Activated CD4-positive, alpha-beta T cell treated with anti-CD3 and anti-CD28 coated beads, Interleukin-2, amount 10 ng/mL, durations not matched to agents 7 days and 5 days (primary cell): ENCODE measurements around the gene DUSP1. TPM values are rescaled to one million over a fixed set of nuclear protein-coding genes. Genes with fewer than 3 reads are reported as not detected.
"Not testable (repeated sequence)": the region's sequence is repeated elsewhere in the genome, so short reads cannot be mapped to it uniquely, and the experiment has no call there.

ENCODE experiments used
- CTCF ChIA-PET: fragments of 350-600 bp; sonication (Branson Sonifier 250); formaldehyde crosslinking; loops from one replicate; lab custom pipeline; 2021; ENCODE audit warnings: antibody characterized with exemption; lab: Charles Lee
- POLR2A ChIA-PET: fragments of 350-600 bp; sonication (Branson Sonifier 250); formaldehyde crosslinking; loops from one replicate; lab custom pipeline; 2021; ENCODE audit warnings: antibody characterized with exemption; lab: Charles Lee
- DNase-seq: peaks from one replicate; pipeline ENCODE4 v3.0.0-alpha.2; 2020
- H3K27ac Mint-ChIP-seq: one replicate; pipeline ENCODE4 v1.8.0; 2021; ENCODE audit warnings: mild to moderate bottlenecking, moderate library complexity, mixed read lengths
- H3K27me3 Mint-ChIP-seq: one replicate; pipeline ENCODE4 v1.8.0; 2021; ENCODE audit warnings: mixed read lengths
- H3K36me3 Mint-ChIP-seq: one replicate; pipeline ENCODE4 v1.8.0; 2021; ENCODE audit warnings: low read depth, mixed read lengths
- H3K4me1 Mint-ChIP-seq: one replicate; pipeline ENCODE4 v1.8.0; 2021; ENCODE audit warnings: mixed read lengths
- H3K4me3 Mint-ChIP-seq: one replicate; pipeline ENCODE4 v1.8.0; 2021; ENCODE audit warnings: mild to moderate bottlenecking, moderate library complexity, mixed read lengths
- H3K9me3 Mint-ChIP-seq: one replicate; pipeline ENCODE4 v1.8.0; 2021; ENCODE audit warnings: mixed read lengths
- total RNA-seq, 2 experiments: library from RNA; stranded (reverse); gene quantifications; one replicate each; pipeline ENCODE4 v1.2.3, GENCODE V29; 2021

The DUSP1 gene
- total RNA-seq, 2 experiments from 2014 or later: 11.3 to 14.9 TPM

GRCh38 chr5:172793577-172794488, 22.8 kb upstream of the DUSP1 start:
- no peak overlapping the region for H3K27ac Mint-ChIP-seq
- no peaks in the 10 kb centered on the region for H3K27me3 Mint-ChIP-seq
- POLR2A ChIA-PET: no interaction called here
- H3K9me3 Mint-ChIP-seq: no peaks in the 10 kb centered on the region
- CTCF ChIA-PET: interaction anchor here (0.9 to 1.8 kb wide), 3 partner anchors 17 to 171 kb away, joined by 3 to 10 read pairs (median 3); partner anchors contain the start of gene DUSP1
- no peaks in the 10 kb centered on the region for H3K36me3 Mint-ChIP-seq
- H3K4me1 Mint-ChIP-seq: peaks cover 12% of the 10 kb centered on the region
- no peak overlapping the region for H3K4me3 Mint-ChIP-seq
- no peak for DNase-seq

- Mint-ChIP-seq H3K36me3 (no peaks in the 10 kb centered on the region), H3K27ac (no peak overlapping the region), H3K9me3 (no peaks in the 10 kb centered on the region), H3K4me1 (peaks cover 7% of the 10 kb centered on the region), H3K27me3 (no peaks in the 10 kb centered on the region), H3K4me3 (no peak overlapping the region)
- ChIA-PET CTCF (interaction anchor here (0.5 to 2.6 kb wide), 4 partner anchors 18 to 609 kb away, joined by 3 to 10 read pairs (median 6); partner anchors contain the start of gene DUSP1), POLR2A (no interaction called here)
- no peak for DNase-seq
These were observed 21.9 kb upstream of the DUSP1 start for GRCh38 chr5:172792701-172793570.

- Mint-ChIP-seq H3K27me3 (no peaks in the 10 kb centered on the region), H3K36me3 (no peaks in the 10 kb centered on the region), H3K4me3 (no peak overlapping the region), H3K9me3 (no peaks in the 10 kb centered on the region), H3K4me1 (peaks cover 2% of the 10 kb centered on the region), H3K27ac (no peak overlapping the region)
- DNase-seq: no peak
- ChIA-PET CTCF (interaction anchor here (0.9 to 2.6 kb wide), 3 partner anchors 9 to 49 kb away, joined by 3 to 8 read pairs (median 3); no protein-coding TSS in a partner anchor), POLR2A (no interaction called here)
These were observed 20.9 kb upstream of the DUSP1 start for GRCh38 chr5:172791726-172792445.

GRCh38 chr5:172791286-172791685, 20.3 kb upstream of the DUSP1 start:
- no peak for DNase-seq
- ChIA-PET POLR2A (no interaction called here), CTCF (interaction anchor here (0.9 to 2.6 kb wide), 5 partner anchors 10 to 50 kb away, joined by 3 to 8 read pairs (median 3); no protein-coding TSS in a partner anchor)
- Mint-ChIP-seq H3K27me3 (no peaks in the 10 kb centered on the region), H3K9me3 (no peaks in the 10 kb centered on the region), H3K27ac (no peak overlapping the region), H3K4me1 (peaks cover 2% of the 10 kb centered on the region), H3K36me3 (no peaks in the 10 kb centered on the region), H3K4me3 (no peak overlapping the region)

- POLR2A ChIA-PET: no interaction called here
- CTCF ChIA-PET: interaction anchor here (1.0 to 2.6 kb wide), 4 partner anchors 9 to 18 kb away, joined by 3 to 8 read pairs (median 4); no protein-coding TSS in a partner anchor
- Mint-ChIP-seq H3K4me1 (peaks cover 2% of the 10 kb centered on the region), H3K27ac (no peak overlapping the region), H3K4me3 (no peak overlapping the region), H3K27me3 (no peaks in the 10 kb centered on the region), H3K36me3 (no peaks in the 10 kb centered on the region), H3K9me3 (no peaks in the 10 kb centered on the region)
- DNase-seq: no peak
These were observed 19.5 kb upstream of the DUSP1 start for GRCh38 chr5:172790496-172790889.

GRCh38 chr5:172789687-172790495, 18.9 kb upstream of the DUSP1 start:
- H3K4me1 Mint-ChIP-seq: peaks cover 2% of the 10 kb centered on the region
- no peaks in the 10 kb centered on the region for H3K9me3 Mint-ChIP-seq
- ChIA-PET POLR2A (no interaction called here), CTCF (interaction anchor here (1.2 to 2.6 kb wide), 5 partner anchors 8 to 18 kb away, joined by 3 to 9 read pairs (median 7); no protein-coding TSS in a partner anchor)
- H3K36me3 Mint-ChIP-seq: no peaks in the 10 kb centered on the region
- no peak overlapping the region for H3K4me3 Mint-ChIP-seq
- no peaks in the 10 kb centered on the region for H3K27me3 Mint-ChIP-seq
- H3K27ac Mint-ChIP-seq: no peak overlapping the region
- no peak for DNase-seq

- no peaks in the 10 kb centered on the region for H3K27me3 Mint-ChIP-seq
- POLR2A ChIA-PET: no interaction called here
- H3K36me3 Mint-ChIP-seq: no peaks in the 10 kb centered on the region
- H3K4me3 Mint-ChIP-seq: no peak overlapping the region
- H3K9me3 Mint-ChIP-seq: no peaks in the 10 kb centered on the region
- CTCF ChIA-PET: interaction anchor here (0.6 to 1.6 kb wide), 6 partner anchors 9 to 838 kb away, joined by 3 to 9 read pairs (median 5); no protein-coding TSS in a partner anchor
- H3K27ac Mint-ChIP-seq: no peak overlapping the region
- H3K4me1 Mint-ChIP-seq: peaks cover 2% of the 10 kb centered on the region
- DNase-seq: no peak
These were observed 18.0 kb upstream of the DUSP1 start for GRCh38 chr5:172788771-172789686.

GRCh38 chr5:172787538-172787937, 16.5 kb upstream of the DUSP1 start:
- DNase-seq, H3K36me3 Mint-ChIP-seq, H3K27me3 Mint-ChIP-seq, CTCF ChIA-PET, H3K27ac Mint-ChIP-seq, H3K4me1 Mint-ChIP-seq, H3K9me3 Mint-ChIP-seq, H3K4me3 Mint-ChIP-seq: not testable (repeated sequence)
- POLR2A ChIA-PET: interaction anchor here (0.6 kb wide), 1 partner anchor 15 kb away, joined by 4 read pairs; no protein-coding TSS in a partner anchor

- no peaks in the 10 kb centered on the region for H3K36me3 Mint-ChIP-seq
- no peaks in the 10 kb centered on the region for H3K27me3 Mint-ChIP-seq
- ChIA-PET POLR2A (interaction anchor here (0.6 kb wide), 1 partner anchor 15 kb away, joined by 4 read pairs; no protein-coding TSS in a partner anchor), CTCF (no interaction called here)
- no peak overlapping the region for H3K4me3 Mint-ChIP-seq
- H3K9me3 Mint-ChIP-seq: no peaks in the 10 kb centered on the region
- no peak overlapping the region for H3K27ac Mint-ChIP-seq
- no peak for DNase-seq
- no peaks in the 10 kb centered on the region for H3K4me1 Mint-ChIP-seq
These were observed 15.9 kb upstream of the DUSP1 start for GRCh38 chr5:172786736-172787462.

GRCh38 chr5:172785429-172786088, 14.6 kb upstream of the DUSP1 start:
- no peak overlapping the region for H3K4me3 Mint-ChIP-seq
- POLR2A ChIA-PET: no interaction called here
- H3K9me3 Mint-ChIP-seq: no peaks in the 10 kb centered on the region
- CTCF ChIA-PET: interaction anchor here (0.6 to 1.4 kb wide), 2 partner anchors 9 to 148 kb away, joined by 3 read pairs; no protein-coding TSS in a partner anchor
- no peak overlapping the region for H3K27ac Mint-ChIP-seq
- H3K27me3 Mint-ChIP-seq: no peaks in the 10 kb centered on the region
- no peaks in the 10 kb centered on the region for H3K4me1 Mint-ChIP-seq
- no peaks in the 10 kb centered on the region for H3K36me3 Mint-ChIP-seq
- DNase-seq: no peak
